Cerebellar cortex (tissue), 1 donor: Measurements from ENCODE around the gene CADPS2.
A peak's percentile ranks its signal among the peaks of the same experiment; 100 is the strongest.

Source experiments
- DNase-seq: peaks from one replicate; pipeline ENCODE4 v3.0.0-alpha.2; 2015; ENCODE audit warnings: low spot score

The CADPS2 gene

DNA sequence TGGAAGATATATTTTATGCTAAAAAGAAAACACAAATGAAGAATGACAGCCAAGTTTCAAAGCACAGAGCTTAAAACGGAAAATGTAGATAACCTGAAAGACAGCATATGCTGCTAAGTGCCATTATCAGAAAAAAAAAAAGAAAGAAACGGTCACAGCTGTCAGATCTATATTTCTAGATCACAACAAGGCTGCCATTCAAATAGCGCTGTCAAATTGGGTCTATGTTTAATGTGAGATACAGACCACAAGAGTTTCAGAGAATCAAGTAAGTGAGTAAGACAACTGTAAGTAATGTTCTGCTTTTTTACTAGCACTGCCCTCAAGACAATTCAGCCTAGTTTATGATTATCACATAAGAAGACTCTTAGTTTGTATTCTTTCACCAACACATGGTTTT lies 117.4 kb downstream of the CADPS2 start:
- no peak for DNase-seq

DNA sequence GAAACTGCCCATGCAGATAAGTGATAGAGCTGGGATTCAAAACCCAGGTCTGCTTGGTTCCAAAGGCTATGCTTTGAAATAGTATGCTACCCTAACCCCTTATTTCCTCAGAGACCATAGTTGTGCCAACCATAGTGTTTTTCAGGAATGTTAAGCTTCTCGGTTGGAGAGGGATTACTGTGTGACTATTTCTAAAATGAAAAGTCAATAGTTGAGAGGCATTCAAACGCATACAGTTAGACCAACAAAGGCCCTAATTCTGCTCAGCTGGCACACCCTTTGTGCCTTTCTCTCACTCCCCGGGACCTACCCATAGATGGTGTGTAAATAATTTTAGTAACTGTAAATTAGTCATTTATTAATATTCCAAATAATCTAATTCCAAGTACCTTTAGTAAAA lies 118.9 kb downstream of the CADPS2 start:
- DNase-seq, result no peak

GRCh38 chr7:122766593-122766992 lies 119.7 kb downstream of the CADPS2 start:
- no peak for DNase-seq

DNA sequence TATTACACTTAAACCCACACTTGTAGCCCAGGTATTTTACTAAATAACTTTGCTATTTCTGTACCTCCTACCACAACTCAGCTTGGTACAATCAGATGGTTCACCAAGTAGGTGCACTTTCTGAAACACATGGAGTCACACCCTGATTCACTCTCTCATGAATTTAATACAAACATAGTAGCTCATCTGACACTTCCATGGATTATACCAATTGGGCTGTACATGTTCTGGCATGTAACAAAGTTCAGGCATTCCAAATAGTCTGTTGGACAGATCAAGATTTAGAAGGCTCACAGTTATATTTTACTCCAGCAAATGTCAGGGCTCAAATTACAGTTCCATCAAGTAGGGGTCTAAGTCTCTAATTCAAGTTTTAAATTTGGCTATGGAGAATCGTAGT lies 121.4 kb downstream of the CADPS2 start:
- DNase-seq, result no peak

- no peak for DNase-seq
Observed at GRCh38 chr7:122764020-122764419, 122.2 kb downstream of the CADPS2 start.

GRCh38 chr7:122762071-122762470 lies 124.2 kb downstream of the CADPS2 start:
- DNase-seq, result no peak

DNA sequence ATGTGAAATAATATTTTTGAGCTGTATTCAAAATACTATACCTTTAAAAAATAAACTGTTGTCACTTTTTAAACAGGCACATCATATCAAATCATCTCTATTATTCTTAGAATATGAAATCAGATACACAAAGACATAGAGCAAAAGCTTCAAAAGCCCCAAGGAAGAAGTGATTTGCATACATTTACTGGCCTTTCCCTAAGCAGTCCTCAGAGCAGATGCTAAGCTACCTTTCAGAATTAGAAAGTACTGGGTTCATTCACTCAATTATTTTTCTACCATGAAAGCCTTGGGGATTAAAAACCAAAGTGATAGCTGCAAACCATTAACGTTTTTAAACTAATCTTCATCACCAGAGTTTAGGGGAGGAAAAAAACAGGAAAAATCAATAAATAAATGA lies 127.8 kb downstream of the CADPS2 start:
- no peak for DNase-seq

GRCh38 chr7:122756860-122757259 lies 129.4 kb downstream of the CADPS2 start:
- DNase-seq, result no peak

DNA sequence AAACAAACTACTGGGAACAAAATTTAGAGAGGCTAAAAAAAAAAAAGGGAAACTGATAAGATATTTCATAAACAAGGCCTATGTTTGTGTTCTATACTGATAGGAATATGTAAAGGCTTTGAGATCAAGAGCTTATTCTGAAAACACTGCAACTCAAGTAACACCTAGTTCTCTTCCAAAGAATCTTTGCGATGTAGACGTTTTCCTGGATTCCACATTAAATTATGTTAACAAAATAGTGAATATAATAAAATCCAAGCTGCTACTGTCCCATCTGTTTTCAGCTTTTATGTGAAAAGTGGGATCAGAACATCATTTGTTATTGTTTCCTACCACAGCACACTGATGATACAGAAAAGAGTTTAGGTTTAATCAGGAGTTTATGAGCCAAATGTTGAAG lies 130.6 kb downstream of the CADPS2 start:
- no peak for DNase-seq

GRCh38 chr7:122752583-122752982 lies 133.7 kb downstream of the CADPS2 start:
- no peak for DNase-seq

DNA sequence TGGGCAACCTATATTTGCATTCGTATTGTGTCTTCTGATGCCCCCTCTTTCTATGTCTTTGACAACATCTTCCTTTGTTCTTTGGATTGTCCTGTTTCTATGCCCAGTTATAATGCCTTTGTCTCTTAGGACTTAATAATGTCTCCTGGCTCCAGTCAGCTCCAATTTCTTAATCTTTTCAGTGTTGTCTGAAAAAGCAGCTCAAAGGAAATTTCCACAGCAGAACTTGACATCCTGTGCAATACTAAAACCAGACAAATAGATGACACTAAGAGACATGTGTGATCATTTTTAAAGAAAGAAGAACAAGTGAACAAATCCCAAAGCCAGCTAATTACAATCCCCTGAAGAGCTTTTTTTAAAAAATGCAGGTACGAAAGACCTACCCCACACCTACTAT lies 135.9 kb downstream of the CADPS2 start:
- peak; percentile 60 for DNase-seq

DNA sequence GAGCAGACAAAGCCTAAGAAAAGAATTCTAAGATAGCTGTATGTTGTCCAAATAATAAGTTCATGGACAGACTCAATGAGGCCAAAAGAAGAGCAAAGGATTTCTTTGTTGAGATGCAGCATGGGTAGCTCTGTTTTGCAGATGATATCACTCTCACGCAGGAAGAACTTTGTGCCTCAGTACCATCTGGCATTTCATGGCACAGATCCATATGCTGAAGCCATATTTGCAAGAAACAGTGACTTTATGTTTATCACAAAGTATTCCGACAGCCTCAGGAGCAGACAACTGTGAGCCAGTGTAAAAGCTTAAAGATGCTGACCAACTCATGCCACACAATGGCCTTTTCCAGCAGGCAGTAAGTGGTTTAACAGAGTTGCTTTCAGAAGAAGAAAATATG lies 138.1 kb downstream of the CADPS2 start:
- peak; percentile 86 for DNase-seq

- DNase-seq, result no peak
Observed at GRCh38 chr7:122746948-122747347, 139.3 kb downstream of the CADPS2 start.

DNA sequence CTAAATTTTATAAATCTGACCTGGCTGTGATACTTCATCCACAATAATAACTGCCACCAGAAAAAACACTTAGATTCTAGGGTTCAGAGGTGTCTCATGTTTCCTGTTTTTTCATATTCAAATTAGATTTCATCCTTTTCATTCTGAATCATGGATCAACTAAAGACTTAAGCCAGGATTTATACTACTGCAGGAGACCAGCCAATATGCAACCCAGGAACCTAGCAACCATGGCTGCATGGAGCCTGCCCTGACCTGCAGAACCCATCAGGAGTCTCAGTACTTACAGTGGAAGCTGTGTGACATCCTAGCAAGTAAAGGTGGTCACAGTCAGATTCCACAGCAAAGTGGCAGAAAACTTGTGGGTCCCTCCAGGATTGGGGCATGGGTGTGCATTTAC lies 143.0 kb downstream of the CADPS2 start:
- DNase-seq, result no peak

DNA sequence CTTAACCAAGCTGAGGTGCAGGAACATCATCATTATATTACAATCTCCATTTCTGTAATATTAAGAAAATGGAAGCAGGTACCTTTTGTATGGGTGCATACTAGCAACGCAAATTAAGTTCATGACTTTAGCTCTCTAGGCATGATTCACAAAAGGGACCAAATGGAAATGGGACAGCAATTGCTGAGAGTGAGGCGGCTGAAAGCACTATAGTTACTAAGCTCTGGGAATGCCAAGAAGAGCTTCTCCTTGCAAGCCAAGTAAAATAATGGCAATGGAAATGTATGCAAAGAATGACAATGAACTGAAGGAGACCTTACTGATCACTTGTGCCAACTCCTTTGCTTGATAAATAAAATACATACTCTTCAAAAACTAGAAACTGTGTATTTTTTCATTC lies 147.3 kb downstream of the CADPS2 start:
- DNase-seq, result no peak

GRCh38 chr7:122736183-122736582 lies 150.1 kb downstream of the CADPS2 start:
- peak; percentile 87 for DNase-seq

- no peak for DNase-seq
Observed at GRCh38 chr7:122727759-122728158, 158.5 kb downstream of the CADPS2 start.

- DNase-seq, result no peak
Observed at GRCh38 chr7:122727354-122727753, 158.9 kb downstream of the CADPS2 start.

DNA sequence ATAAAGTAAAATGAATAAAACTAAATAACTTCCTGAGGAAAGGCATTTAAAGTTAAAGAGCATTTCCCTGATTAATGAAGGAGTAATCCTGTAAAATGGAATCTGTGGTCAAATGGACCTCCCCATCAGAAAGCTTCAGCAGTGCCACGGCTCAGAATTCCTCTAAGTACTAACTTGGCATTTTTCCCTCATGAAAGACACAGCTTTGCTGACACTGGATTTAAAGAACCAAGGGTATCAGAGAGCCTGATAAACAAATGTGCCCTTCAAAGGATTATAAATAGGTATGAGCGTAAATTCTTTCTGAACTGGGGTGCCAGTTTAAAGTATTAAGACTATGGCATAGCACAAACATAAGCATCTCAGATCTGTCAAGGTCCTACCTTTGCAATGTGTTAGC lies 159.4 kb downstream of the CADPS2 start:
- DNase-seq, result peak; percentile 68

- no peak for DNase-seq
Observed at GRCh38 chr7:122724366-122724765, 161.9 kb downstream of the CADPS2 start.

GRCh38 chr7:122719010-122719578 lies 167.2 kb downstream of the CADPS2 start:
- peak; percentile 62 for DNase-seq

DNA sequence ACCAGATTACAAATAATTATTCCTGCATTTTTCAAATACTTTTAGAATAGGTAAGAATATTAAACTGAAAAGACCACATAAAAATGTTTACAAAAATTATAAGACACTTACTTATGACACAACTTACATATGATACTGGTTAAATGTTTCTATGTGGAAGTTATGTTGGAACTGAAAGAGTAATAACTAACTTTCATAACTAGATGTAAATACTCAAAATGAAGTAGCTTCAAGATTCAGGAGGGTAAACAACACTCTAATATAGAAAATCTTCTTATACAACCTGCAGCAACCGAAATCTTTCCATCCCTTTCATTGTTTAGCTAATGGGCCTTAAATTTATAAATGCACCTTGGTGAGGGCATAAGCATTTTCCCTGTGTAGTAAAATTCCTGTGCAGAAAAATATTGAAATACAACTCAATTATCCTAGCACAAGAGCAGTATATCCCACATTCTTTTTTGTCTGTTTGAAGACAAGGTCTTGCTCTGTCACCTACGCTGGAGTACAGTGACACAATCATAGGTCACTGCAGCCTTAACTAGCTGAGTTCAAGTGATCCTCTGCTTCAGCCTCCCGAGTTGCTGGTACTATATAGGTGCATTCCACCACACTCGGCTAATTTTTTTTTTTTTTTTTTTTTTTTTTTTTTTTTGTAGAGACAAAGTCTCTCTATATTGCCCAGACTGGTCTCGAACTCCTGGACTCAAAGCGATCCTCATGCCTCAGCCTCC lies 168.7 kb downstream of the CADPS2 start:
- no peak for DNase-seq

GRCh38 chr7:122715183-122715582 lies 171.1 kb downstream of the CADPS2 start:
- DNase-seq, result peak; percentile 62

DNA sequence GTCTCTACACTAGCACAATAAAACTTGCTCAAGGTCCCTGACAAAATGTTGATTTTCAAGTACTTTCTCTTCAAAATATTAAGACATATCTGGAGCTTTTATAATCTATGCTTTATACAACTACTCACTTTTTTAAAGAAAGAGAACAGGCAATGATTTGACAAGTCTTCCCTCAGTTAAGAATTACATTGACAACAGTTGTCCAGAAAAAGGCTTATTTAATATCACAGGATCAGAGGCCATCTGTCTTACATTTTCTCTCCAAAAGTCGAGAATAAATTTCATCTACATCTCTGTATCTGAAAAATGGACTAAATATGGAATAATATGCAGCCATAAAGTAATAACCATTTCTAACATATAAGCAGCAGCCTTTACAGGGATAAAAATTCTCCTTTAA lies 175.3 kb downstream of the CADPS2 start:
- peak; percentile 76 for DNase-seq
